Neuron (in vitro differentiated cells): Measurements from ENCODE around the gene VGLL4.

Source experiments
- H2AFZ ChIP-seq: one replicate; pipeline ENCODE4 v1.6.1; 2013; ENCODE audit warnings: low read depth, mild to moderate bottlenecking, inconsistent platforms, low read length, moderate library complexity
- H3K27me3 ChIP-seq: one replicate; pipeline ENCODE4 v1.6.1; 2013; ENCODE audit warnings: low read length; ENCODE audit not compliant: insufficient read depth
- H3K36me3 ChIP-seq: one replicate; pipeline ENCODE4 v1.6.1; 2013; ENCODE audit warnings: low read length; ENCODE audit not compliant: insufficient read depth
- H3K4me1 ChIP-seq: one replicate; pipeline ENCODE4 v1.6.1; 2013; ENCODE audit warnings: low read length; ENCODE audit not compliant: insufficient read depth
- H3K4me3 ChIP-seq: 2 replicates; pipeline ENCODE4 v1.5.1; 2013; ENCODE audit warnings: mild to moderate bottlenecking, low read length, moderate library complexity
- H3K9me3 ChIP-seq: one replicate; pipeline ENCODE4 v1.6.1; 2013; ENCODE audit warnings: low read length

The VGLL4 gene

DNA sequence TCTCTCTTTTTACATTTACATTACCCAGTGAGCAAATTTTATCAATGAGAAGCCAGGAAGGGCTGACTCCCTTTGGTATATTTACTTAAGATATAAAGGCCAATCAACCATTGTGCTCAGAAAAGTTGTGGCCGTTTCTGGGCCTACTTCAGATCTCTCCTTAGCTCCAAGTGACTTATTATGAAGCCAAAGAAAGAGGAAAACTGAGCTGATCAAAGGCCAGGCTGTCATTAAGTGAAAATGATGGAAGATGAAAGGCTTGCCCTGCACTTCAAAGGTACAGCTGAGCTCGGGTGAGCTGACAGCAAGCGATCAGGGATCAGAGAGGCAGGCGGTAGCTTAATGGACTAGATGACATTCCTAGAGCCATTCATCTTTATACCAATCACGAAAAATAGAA, 24.8 kb downstream of the VGLL4 start:
- Histone ChIP-seq H3K9me3 (peaks cover 2% of the 10 kb centered on the region), H3K4me1 (peaks cover 17% of the 10 kb centered on the region), H3K27me3 (no peaks in the 10 kb centered on the region), H3K4me3 (no peak overlapping the region), H3K36me3 (no peaks in the 10 kb centered on the region), H2AFZ (no peak overlapping the region)

DNA sequence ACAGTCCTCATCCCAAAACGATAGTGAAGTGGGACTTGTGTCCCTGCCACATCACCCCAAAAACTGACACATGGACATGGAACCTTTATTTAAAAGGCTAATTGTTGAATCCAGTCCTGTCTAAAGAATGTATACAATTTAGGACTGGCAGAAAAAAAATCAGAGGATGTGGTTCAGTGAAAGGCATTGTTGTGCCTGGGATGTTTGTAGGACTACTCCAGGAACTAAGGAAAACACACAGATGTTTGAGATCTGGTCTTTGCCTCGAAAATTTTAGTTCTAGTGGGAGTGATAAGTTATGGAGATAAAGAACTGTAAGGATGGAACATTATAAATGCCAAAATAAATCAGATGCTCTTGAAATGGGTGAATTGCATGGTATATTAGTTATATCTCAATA, 27.2 kb downstream of the VGLL4 start:
- no peak overlapping the region for H3K4me3 ChIP-seq
- H3K36me3 ChIP-seq: no peaks in the 10 kb centered on the region
- peaks cover 25% of the 10 kb centered on the region for H3K4me1 ChIP-seq
- H3K27me3 ChIP-seq: no peaks in the 10 kb centered on the region
- peaks cover under 1% of the 10 kb centered on the region for H3K9me3 ChIP-seq
- H2AFZ ChIP-seq: no peak overlapping the region

- Histone ChIP-seq H3K4me1 (peaks cover 35% of the 10 kb centered on the region), H3K9me3 (no peaks in the 10 kb centered on the region), H3K4me3 (no peak overlapping the region), H3K36me3 (no peaks in the 10 kb centered on the region), H3K27me3 (no peaks in the 10 kb centered on the region), H2AFZ (no peak overlapping the region)
Observed at GRCh38 chr3:11613851-11614487, 29.7 kb downstream of the VGLL4 start.

DNA sequence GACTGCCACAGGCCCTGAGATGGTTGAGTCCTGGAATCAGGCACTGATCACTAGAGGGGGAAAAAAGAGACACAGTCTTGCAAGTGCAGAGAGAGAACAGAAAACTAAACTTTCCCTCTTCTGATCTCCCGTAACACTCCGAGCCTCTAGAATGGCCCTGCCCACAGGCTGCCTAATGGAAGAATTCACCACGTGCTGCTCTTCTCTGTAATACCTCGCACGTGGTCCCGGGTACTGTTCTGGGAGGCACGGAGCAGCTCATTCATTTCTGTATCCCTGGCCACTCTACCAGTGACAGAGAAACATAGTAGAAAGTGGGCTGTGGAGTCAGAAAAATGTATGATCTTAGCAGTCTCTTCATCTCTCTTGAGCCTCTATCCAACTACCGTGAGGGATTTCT, 30.4 kb downstream of the VGLL4 start:
- Histone ChIP-seq H3K36me3 (no peaks in the 10 kb centered on the region), H3K27me3 (no peaks in the 10 kb centered on the region), H3K9me3 (no peaks in the 10 kb centered on the region), H2AFZ (no peak overlapping the region), H3K4me1 (peaks cover 31% of the 10 kb centered on the region), H3K4me3 (no peak overlapping the region)

GRCh38 chr3:11612515-11613188, 31.1 kb downstream of the VGLL4 start:
- peaks cover 37% of the 10 kb centered on the region for H3K4me1 ChIP-seq
- no peak overlapping the region for H2AFZ ChIP-seq
- H3K27me3 ChIP-seq: no peaks in the 10 kb centered on the region
- H3K36me3 ChIP-seq: no peaks in the 10 kb centered on the region
- H3K9me3 ChIP-seq: no peaks in the 10 kb centered on the region
- H3K4me3 ChIP-seq: no peak overlapping the region

GRCh38 chr3:11611341-11611799, 32.3 kb downstream of the VGLL4 start:
- H3K9me3 ChIP-seq: no peaks in the 10 kb centered on the region
- H3K4me1 ChIP-seq: peaks cover 37% of the 10 kb centered on the region
- no peak overlapping the region for H3K4me3 ChIP-seq

GRCh38 chr3:11610700-11611275, 32.9 kb downstream of the VGLL4 start:
- Histone ChIP-seq H3K4me1 (peaks cover 37% of the 10 kb centered on the region), H3K4me3 (no peak overlapping the region), H3K27me3 (no peaks in the 10 kb centered on the region), H2AFZ (no peak overlapping the region), H3K9me3 (no peaks in the 10 kb centered on the region), H3K36me3 (no peaks in the 10 kb centered on the region)

More at GRCh38 chr3:11611341-11611799, 32.3 kb downstream of the VGLL4 start:
- Histone ChIP-seq H2AFZ (no peak overlapping the region), H3K27me3 (no peaks in the 10 kb centered on the region), H3K36me3 (no peaks in the 10 kb centered on the region)

DNA sequence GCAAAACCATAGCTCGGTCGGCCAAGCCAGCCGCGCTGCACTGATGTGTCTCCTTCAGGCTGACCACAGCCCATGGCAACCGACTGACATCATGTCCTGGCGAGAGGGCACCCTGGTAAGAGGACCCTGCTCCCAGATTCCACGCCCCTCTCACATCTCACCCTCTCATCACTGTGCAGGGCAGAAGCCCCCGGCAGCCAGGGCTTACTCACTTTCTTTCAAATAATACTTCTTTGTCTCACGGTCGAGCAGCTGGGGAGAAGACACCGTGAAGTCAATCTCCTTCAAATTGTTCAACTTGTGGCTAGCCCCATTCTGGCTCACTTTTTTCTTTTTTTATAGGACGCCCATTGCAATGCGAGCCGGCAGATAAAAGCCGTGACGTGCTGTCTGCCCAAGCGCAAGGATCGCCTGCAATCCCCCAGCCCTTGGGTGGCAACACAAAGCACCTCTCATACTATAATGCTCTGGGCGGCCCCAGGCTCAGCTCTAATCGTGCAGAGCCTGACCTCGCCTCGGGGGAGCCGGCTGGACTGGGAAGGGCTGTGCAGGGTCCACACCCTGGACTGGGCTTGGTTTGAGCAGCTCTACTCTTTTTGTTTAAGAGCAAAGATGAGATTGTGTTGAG, 33.6 kb downstream of the VGLL4 start:
- Histone ChIP-seq H2AFZ (no peak overlapping the region), H3K4me3 (no peak overlapping the region), H3K4me1 (peaks cover 37% of the 10 kb centered on the region), H3K27me3 (no peaks in the 10 kb centered on the region), H3K36me3 (no peaks in the 10 kb centered on the region), H3K9me3 (no peaks in the 10 kb centered on the region)

GRCh38 chr3:11609481-11609880, 34.2 kb downstream of the VGLL4 start:
- Histone ChIP-seq H3K4me3 (no peak overlapping the region), H3K4me1 (peaks cover 40% of the 10 kb centered on the region), H3K9me3 (no peaks in the 10 kb centered on the region), H3K36me3 (no peaks in the 10 kb centered on the region), H3K27me3 (no peaks in the 10 kb centered on the region), H2AFZ (no peak overlapping the region)

- Histone ChIP-seq H3K4me1 (peaks cover 50% of the 10 kb centered on the region), H2AFZ (no peak overlapping the region), H3K9me3 (no peaks in the 10 kb centered on the region), H3K4me3 (no peak overlapping the region), H3K36me3 (no peaks in the 10 kb centered on the region), H3K27me3 (no peaks in the 10 kb centered on the region)
Observed at GRCh38 chr3:11607816-11608215, 35.9 kb downstream of the VGLL4 start.

DNA sequence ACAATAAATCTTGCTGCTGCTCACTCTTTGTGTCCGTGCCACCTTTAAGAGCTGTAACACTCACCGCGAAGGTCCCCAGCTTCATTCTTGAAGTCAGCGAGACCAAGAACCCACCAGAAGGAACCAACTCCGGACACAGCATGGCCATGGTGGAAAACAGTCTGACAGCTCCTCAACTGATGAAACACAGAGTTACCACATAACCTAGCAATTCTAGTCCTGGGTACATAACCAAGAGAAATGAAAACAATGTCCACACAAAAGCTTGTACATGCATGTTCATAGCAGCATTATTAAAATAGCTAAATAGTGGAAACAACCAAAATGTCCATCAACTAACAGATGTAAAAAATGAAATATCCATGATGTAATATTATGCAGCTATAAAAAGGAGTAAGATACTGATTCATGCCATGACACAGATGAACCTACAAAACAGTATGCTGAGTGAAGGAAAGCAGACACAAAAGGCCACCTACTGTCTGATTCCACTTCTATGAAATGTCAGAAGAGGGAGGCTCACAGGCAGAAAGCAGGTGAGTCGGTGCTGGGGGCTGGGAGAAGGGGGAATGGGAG, 36.8 kb downstream of the VGLL4 start:
- no peak overlapping the region for H3K4me3 ChIP-seq
- peaks cover 50% of the 10 kb centered on the region for H3K4me1 ChIP-seq
- no peaks in the 10 kb centered on the region for H3K36me3 ChIP-seq
- H3K9me3 ChIP-seq: no peaks in the 10 kb centered on the region
- no peaks in the 10 kb centered on the region for H3K27me3 ChIP-seq
- H2AFZ ChIP-seq: no peak overlapping the region

DNA sequence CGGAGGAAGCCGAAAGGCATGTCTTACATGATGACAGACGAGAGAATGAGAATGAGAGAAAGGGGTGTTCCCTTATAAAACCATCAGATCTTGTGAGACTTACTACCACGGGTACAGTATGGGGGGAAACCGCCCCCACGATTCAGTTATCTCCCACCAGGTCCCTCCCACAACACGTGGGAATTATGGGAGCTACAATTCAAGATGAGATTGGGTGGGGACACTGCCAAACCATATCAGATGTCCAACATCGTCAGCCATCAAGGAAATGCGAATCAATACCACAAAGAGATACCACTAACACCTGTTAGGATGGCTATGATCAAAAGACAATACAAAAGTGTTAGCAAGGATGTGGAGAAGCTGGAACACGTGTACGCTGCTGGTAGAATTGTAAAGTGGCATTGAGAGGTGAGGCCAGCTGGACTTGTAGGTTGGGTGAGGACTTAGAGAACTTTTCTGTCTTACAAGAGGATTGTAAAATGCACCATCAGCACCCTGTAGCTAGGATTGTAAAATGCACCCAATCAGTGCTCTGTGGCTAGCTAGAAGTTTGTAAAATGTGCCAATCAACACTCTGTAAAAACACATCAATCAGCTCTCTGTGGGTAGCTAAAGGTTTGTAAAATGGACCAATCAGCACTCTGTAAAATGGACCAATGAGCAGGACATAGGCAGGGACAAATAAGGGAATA, 37.5 kb downstream of the VGLL4 start:
- Histone ChIP-seq H3K4me3 (no peak overlapping the region), H3K9me3 (no peaks in the 10 kb centered on the region), H3K4me1 (peaks cover 46% of the 10 kb centered on the region), H3K27me3 (no peaks in the 10 kb centered on the region), H3K36me3 (peaks cover 6% of the 10 kb centered on the region), H2AFZ (no peak overlapping the region)
